ENCODE results near the gene NUAK1. TPM values are rescaled to one million over a fixed set of nuclear protein-coding genes. Genes with fewer than 3 reads are reported as not detected.

Gene NUAK1
- total RNA-seq, 1 experiment from 2014 or later = 7.9 TPM

DNA sequence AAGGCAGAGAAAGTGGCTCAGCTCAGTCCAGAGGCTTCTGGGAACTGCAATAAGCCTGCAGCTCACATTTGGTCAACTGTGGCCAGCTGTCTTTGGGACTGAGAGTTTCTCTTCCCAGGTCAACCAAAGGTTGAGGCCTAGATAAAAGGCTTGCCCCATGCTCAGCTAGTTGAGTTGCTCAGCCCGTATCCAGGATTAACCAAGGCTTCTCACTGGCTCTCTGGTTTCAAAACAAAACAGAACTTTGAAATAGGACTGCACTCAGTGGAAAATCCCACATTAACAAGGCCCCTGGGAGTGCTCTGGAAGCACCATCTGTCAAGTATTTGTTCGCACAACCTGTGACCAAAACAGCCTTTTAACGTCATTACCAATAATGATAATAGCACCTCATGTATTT, 40.3 kb upstream of the NUAK1 start:
- no peak overlapping the region for H3K27ac ChIP-seq
- H3K27me3 ChIP-seq (ENCODE audit: insufficient read depth, low read depth) = no peaks in the 10 kb centered on the region
- no TSS peak for BruUV-seq (replicated peaks)
- no peaks in the 10 kb centered on the region for H4K20me1 ChIP-seq (ENCODE audit: insufficient read depth)
- H3K79me2 ChIP-seq (ENCODE audit: low read depth) = no peaks in the 10 kb centered on the region
- no peak overlapping the region for H2AFZ ChIP-seq
- no peaks in the 10 kb centered on the region for H3K36me3 ChIP-seq (ENCODE audit: low read depth)
- H3K4me1 ChIP-seq (replicated peaks; ENCODE audit: insufficient read depth) = peaks cover 15% of the 10 kb centered on the region; the same call in 1 of the 2 replicates
- no peak for DNase-seq
- H3K9me3 ChIP-seq (ENCODE audit: insufficient read depth, low read depth) = no peaks in the 10 kb centered on the region
- peaks cover 7% of the 10 kb centered on the region; the same call in 1 of the 2 replicates for H3F3A ChIP-seq (ENCODE audit: insufficient read depth, low read depth)
- no peak overlapping the region for H3K4me2 ChIP-seq
- intact Hi-C loops (cut with micrococcal nuclease; ENCODE audit: unreplicated experiment) = no loop called here
- TF ChIP-seq CTCF (conservative IDR thresholded peaks at IDR 0.05) = no peak
- no peak for TF ChIP-seq EZH2 (IDR thresholded peaks at IDR 0.05; ENCODE audit: low read depth)
- H3K4me3 ChIP-seq = no peak overlapping the region
- ChIA-PET POLR2A (ENCODE audit: unreplicated experiment) (no interaction called here), CTCF (no interaction called here)
- no peaks in the 10 kb centered on the region for H3K9me2 ChIP-seq (ENCODE audit: insufficient read depth)

GRCh38 chr12:106178562-106178961, 39.8 kb upstream of the NUAK1 start:
- H3K36me3 ChIP-seq (ENCODE audit: low read depth) = no peaks in the 10 kb centered on the region
- no TSS peak for BruUV-seq (replicated peaks)
- no peak overlapping the region for H3K27ac ChIP-seq
- peaks cover 15% of the 10 kb centered on the region; the same call in 1 of the 2 replicates for H3K4me1 ChIP-seq (replicated peaks; ENCODE audit: insufficient read depth)
- H3K4me3 ChIP-seq = no peak overlapping the region
- H3K79me2 ChIP-seq (ENCODE audit: low read depth) = no peaks in the 10 kb centered on the region
- peaks cover 7% of the 10 kb centered on the region; the same call in 1 of the 2 replicates for H3F3A ChIP-seq (ENCODE audit: insufficient read depth, low read depth)
- no peak for TF ChIP-seq EZH2 (IDR thresholded peaks at IDR 0.05; ENCODE audit: low read depth)
- no peak for TF ChIP-seq CTCF (conservative IDR thresholded peaks at IDR 0.05)
- no peaks in the 10 kb centered on the region for H3K9me2 ChIP-seq (ENCODE audit: insufficient read depth)
- H4K20me1 ChIP-seq (ENCODE audit: insufficient read depth) = no peaks in the 10 kb centered on the region
- no peaks in the 10 kb centered on the region for H3K9me3 ChIP-seq (ENCODE audit: insufficient read depth, low read depth)
- intact Hi-C loops (cut with micrococcal nuclease; ENCODE audit: unreplicated experiment) = no loop called here
- DNase-seq = peak; percentile 24 to 76
- CTCF ChIA-PET = no interaction called here
- H3K4me2 ChIP-seq = no peak overlapping the region
- POLR2A ChIA-PET (ENCODE audit: unreplicated experiment) = no interaction called here
- no peak overlapping the region for H2AFZ ChIP-seq
- no peaks in the 10 kb centered on the region for H3K27me3 ChIP-seq (ENCODE audit: insufficient read depth, low read depth)

- peaks cover 7% of the 10 kb centered on the region; the same call in 1 of the 2 replicates for H3F3A ChIP-seq (ENCODE audit: insufficient read depth, low read depth)
- H3K4me3 ChIP-seq = no peak overlapping the region
- intact Hi-C loops (cut with micrococcal nuclease; ENCODE audit: unreplicated experiment) = no loop called here
- BruUV-seq (replicated peaks) = no TSS peak
- H3K4me2 ChIP-seq = no peak overlapping the region
- H3K9me2 ChIP-seq (ENCODE audit: insufficient read depth) = no peaks in the 10 kb centered on the region
- H4K20me1 ChIP-seq (ENCODE audit: insufficient read depth) = no peaks in the 10 kb centered on the region
- CTCF ChIA-PET = no interaction called here
- POLR2A ChIA-PET (ENCODE audit: unreplicated experiment) = no interaction called here
- H3K4me1 ChIP-seq (replicated peaks; ENCODE audit: insufficient read depth) = peaks cover 15% of the 10 kb centered on the region; the same call in 1 of the 2 replicates
- DNase-seq = no peak
- H3K36me3 ChIP-seq (ENCODE audit: low read depth) = no peaks in the 10 kb centered on the region
- no peak overlapping the region for H2AFZ ChIP-seq
- H3K27me3 ChIP-seq (ENCODE audit: insufficient read depth, low read depth) = no peaks in the 10 kb centered on the region
- no peak overlapping the region for H3K27ac ChIP-seq
- TF ChIP-seq EZH2 (IDR thresholded peaks at IDR 0.05; ENCODE audit: low read depth) (no peak), CTCF (conservative IDR thresholded peaks at IDR 0.05) (no peak)
- no peaks in the 10 kb centered on the region for H3K9me3 ChIP-seq (ENCODE audit: insufficient read depth, low read depth)
- H3K79me2 ChIP-seq (ENCODE audit: low read depth) = no peaks in the 10 kb centered on the region
Measured at GRCh38 chr12:106176560-106176959, 37.8 kb upstream of the NUAK1 start.
